Lung (tissue), 12 donors: ENCODE results near the gene PIP5K1C. TPM values are rescaled to one million over a fixed set of nuclear protein-coding genes. Genes with fewer than 3 reads are reported as not detected.

Experiments
- ATAC-seq: fragments of 200-7000 bp; cut with Tn5 transposase; one replicate; pipeline ENCODE4 v1.9.1; 2020; ENCODE audit warnings: moderate number of reproducible peaks; ENCODE audit not compliant: insufficient read depth, low FRiP score
- DNase-seq, 3 donors: peaks; one replicate each; pipeline ENCODE4 v3.0.0-alpha.2; 2013 to 2017
- H3K27ac ChIP-seq, 2 donors: one replicate each; pipeline ENCODE4 v1.5.1; 2013; ENCODE audit warnings: mild to moderate bottlenecking in 2 of 2, moderate library complexity in 2 of 2, control low read depth in 1 of 2, inconsistent platforms in 1 of 2, low read depth in 1 of 2, low read length in 1 of 2
- H3K27me3 ChIP-seq, 3 donors: one replicate each; pipeline ENCODE4 v1.5.1; 2013; ENCODE audit warnings: low read length in 2 of 3; ENCODE audit not compliant: control insufficient read depth in 3 of 3, insufficient read depth in 3 of 3
- H3K36me3 ChIP-seq, 4 donors: one replicate each; pipeline ENCODE4 v1.5.1; 2013; ENCODE audit warnings: low read length in 4 of 4, mild to moderate bottlenecking in 1 of 4, moderate library complexity in 1 of 4; ENCODE audit not compliant: control insufficient read depth in 4 of 4, insufficient read depth in 4 of 4
- H3K4me1 ChIP-seq, 5 donors: one replicate each; pipeline ENCODE4 v1.5.1; 2013; ENCODE audit warnings: low read length in 5 of 5, mild to moderate bottlenecking in 2 of 5, moderate library complexity in 1 of 5; ENCODE audit not compliant: control insufficient read depth in 5 of 5, insufficient read depth in 5 of 5
- H3K4me3 ChIP-seq: one replicate; pipeline ENCODE4 v1.5.1; 2013; ENCODE audit warnings: mild to moderate bottlenecking, control low read depth, moderate library complexity
- H3K9ac ChIP-seq, 2 donors: one replicate each; pipeline ENCODE4 v1.5.1; 2013; ENCODE audit warnings: low read length in 2 of 2, control low read depth in 1 of 2; ENCODE audit not compliant: insufficient read depth in 1 of 2
- H3K9me3 ChIP-seq, 4 donors: one replicate each; pipeline ENCODE4 v1.5.1; 2013; ENCODE audit warnings: low read length in 3 of 4, mild to moderate bottlenecking in 1 of 4, moderate library complexity in 1 of 4; ENCODE audit not compliant: control insufficient read depth in 4 of 4, insufficient read depth in 3 of 4
- WGBS, 2 donors: extraction: QIAGEN DNeasy Blood & Tissue Kit; methylation state at CpG; one replicate each; pipeline ENCODE4 v1.1.7; 2013; 5-methylcytosine and 5-hydroxymethylcytosine counted together
- polyA plus RNA-seq, 2 donors: library from polyadenylated mRNA; stranded (reverse); fragments of 200-250 nt; gene quantifications; one replicate each; pipeline ENCODE4 v1.2.1, GENCODE V29; 2013
- total RNA-seq, 2 donors: library from RNA; depleted of rRNA in 1 of 2; stranded (reverse); fragments of >200 nt in 1 of 2; gene quantifications; one replicate each; pipeline ENCODE4 v1.2.1, GENCODE V29; 2014 to 2021
- TF ChIP-seq, protein P1 (sequence below): IDR thresholded peaks from 2 replicates; pipeline ENCODE4 v1.5.1; 2012; ENCODE audit warnings: mild to moderate bottlenecking; ENCODE audit errors: control extremely low read depth, extremely low read depth
- donor health status: control.
- donor health status: control.
- donor health status: Bipolar disorder and iron deficiency.
- donor health status: healthy.
- donor health status: DM: yes; HTN: yes; CAD: no.

Gene PIP5K1C
- total and polyA plus RNA-seq, 4 donors = 16.3 to 39.4 (median 20.5) TPM

DNA sequence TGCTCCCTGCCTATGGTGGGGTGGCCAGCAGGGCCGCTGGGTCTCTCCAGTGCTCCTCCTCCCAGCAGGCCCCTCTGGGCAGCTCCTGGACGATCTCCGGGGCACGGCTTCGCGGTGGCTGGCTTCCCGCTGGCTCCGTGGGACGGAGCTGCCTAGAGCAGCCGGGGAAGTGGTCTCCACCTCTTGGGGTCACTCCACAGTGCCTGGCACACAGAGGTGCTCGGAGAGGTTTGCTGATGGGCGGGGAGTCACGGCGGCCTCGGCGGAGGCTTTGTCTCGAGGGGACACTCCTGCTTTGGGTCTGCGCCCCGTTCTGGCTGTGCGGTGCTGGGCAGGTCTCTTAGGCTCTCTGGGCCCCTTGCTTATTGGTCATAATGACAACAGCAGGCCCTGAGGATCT, 63.8 kb downstream of the PIP5K1C start:
- DNase-seq (no peak), ATAC-seq (no peak)
- H3K9me3 ChIP-seq = no peaks in the 10 kb centered on the region
- no peaks in the 10 kb centered on the region for H3K27me3 ChIP-seq
- H3K4me1 ChIP-seq = no peaks in the 10 kb centered on the region
- 91 to 93% methylated on average over 20 of the region's 20 CpGs for WGBS, 2 donors
- no peak overlapping the region for H3K4me3 ChIP-seq
- no peak overlapping the region for H3K9ac ChIP-seq
- H3K36me3 ChIP-seq = peaks cover 0 to 58% (median 10%) of the 10 kb centered on the region in 4 donors
- TF ChIP-seq, protein P1, sequence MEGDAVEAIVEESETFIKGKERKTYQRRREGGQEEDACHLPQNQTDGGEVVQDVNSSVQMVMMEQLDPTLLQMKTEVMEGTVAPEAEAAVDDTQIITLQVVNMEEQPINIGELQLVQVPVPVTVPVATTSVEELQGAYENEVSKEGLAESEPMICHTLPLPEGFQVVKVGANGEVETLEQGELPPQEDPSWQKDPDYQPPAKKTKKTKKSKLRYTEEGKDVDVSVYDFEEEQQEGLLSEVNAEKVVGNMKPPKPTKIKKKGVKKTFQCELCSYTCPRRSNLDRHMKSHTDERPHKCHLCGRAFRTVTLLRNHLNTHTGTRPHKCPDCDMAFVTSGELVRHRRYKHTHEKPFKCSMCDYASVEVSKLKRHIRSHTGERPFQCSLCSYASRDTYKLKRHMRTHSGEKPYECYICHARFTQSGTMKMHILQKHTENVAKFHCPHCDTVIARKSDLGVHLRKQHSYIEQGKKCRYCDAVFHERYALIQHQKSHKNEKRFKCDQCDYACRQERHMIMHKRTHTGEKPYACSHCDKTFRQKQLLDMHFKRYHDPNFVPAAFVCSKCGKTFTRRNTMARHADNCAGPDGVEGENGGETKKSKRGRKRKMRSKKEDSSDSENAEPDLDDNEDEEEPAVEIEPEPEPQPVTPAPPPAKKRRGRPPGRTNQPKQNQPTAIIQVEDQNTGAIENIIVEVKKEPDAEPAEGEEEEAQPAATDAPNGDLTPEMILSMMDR = no peak
- no peak overlapping the region for H3K27ac ChIP-seq

DNA sequence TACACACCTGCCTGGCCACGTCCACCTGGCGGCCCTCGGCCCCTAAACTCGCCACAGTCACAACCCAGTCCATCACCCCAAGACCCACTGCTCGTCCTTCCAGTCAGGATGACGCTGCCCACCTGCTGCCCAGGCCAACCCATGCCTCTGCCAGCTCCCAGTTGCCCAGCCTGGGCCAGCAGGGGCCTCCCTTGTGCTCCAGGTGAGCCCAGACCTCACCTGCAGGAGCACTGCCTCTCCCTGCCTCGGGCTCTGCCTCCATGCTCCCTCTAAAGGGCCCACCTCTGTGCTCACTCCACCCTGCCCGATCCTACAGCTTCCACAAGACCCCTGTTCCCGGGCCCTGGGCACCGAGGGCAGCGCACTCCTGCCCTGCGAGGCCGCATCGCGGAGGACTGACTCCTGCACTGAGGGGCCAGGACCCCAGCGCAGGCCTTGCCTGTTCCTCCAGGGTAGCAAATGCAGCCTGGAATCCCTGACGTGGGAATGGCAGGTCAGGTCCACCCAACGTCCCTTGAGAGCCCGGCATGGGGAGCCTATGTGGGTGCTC, 65.7 kb downstream of the PIP5K1C start:
- ATAC-seq (no peak), DNase-seq (no peak)
- H3K9ac ChIP-seq = no peak overlapping the region
- no peak overlapping the region for H3K4me3 ChIP-seq
- H3K36me3 ChIP-seq = peaks cover 0 to 64% (median 7%) of the 10 kb centered on the region in 4 donors
- 96 to 97% methylated on average over 19 of the region's 19 CpGs for WGBS, 2 donors
- no peak overlapping the region for H3K27ac ChIP-seq
- H3K4me1 ChIP-seq = no peaks in the 10 kb centered on the region
- no peaks in the 10 kb centered on the region for H3K27me3 ChIP-seq
- H3K9me3 ChIP-seq = no peaks in the 10 kb centered on the region
- TF ChIP-seq, protein P1 = no peak

- Histone ChIP-seq H3K9me3 (no peaks in the 10 kb centered on the region), H3K36me3 (peaks cover 0 to 58% (median 7%) of the 10 kb centered on the region in 4 donors), H3K27ac (no peak overlapping the region), H3K4me3 (no peak overlapping the region), H3K27me3 (no peaks in the 10 kb centered on the region), H3K9ac (no peak overlapping the region), H3K4me1 (no peaks in the 10 kb centered on the region)
- ATAC-seq (no peak), DNase-seq (no peak)
- 93% methylated on average over 21 to 22 of the region's 22 CpGs for WGBS, 2 donors
- TF ChIP-seq, protein P1 = no peak
Observed at GRCh38 chr19:3633559-3633988, 66.7 kb downstream of the PIP5K1C start.
